Measurements from ENCODE around the gene DNAH12. TPM values are rescaled to one million over a fixed set of nuclear protein-coding genes. Genes with fewer than 3 reads are reported as not detected.

The DNAH12 gene
- total RNA-seq, 1 experiment from 2014 or later, result 0.07 TPM

DNA sequence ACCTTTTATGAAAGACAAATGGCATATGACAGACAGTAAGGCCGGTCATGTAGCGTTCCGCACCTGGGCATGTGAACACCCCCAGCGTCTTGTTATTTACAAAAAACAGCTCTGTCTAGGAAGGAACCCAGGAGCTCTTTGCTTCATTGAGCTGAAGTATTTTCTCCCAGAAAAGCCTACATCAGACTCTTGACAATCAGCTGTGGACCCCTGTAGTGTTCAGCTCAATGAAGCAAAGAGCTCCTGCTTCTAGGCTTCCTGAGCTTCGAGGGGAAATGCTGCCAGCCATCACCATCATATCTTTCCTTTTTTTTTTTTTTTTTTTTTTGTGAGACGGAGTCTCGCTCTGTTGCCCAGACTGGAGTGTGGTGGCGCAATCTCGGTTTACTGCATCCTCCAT, 255.7 kb downstream of the DNAH12 start:
- intact Hi-C loops (cut with micrococcal nuclease), result no loop called here
- H3K27me3 ChIP-seq (ENCODE audit: low read length), result no peaks in the 10 kb centered on the region
- ATAC-seq (no peak), DNase-seq (no peak)
- no peaks in the 10 kb centered on the region for H3K9me3 ChIP-seq (ENCODE audit: low read length)
- no peak overlapping the region for H3K4me3 ChIP-seq (ENCODE audit: low read length)
- H3K27ac ChIP-seq (ENCODE audit: low read length), result no peak overlapping the region
- H3K4me1 ChIP-seq (ENCODE audit: insufficient read depth, low read length), result no peaks in the 10 kb centered on the region
- H3F3A ChIP-seq (ENCODE audit: low read length, unreplicated experiment), result no peaks in the 10 kb centered on the region
- no peaks in the 10 kb centered on the region for H3K9me2 ChIP-seq (replicated peaks; ENCODE audit: low read length)
- H3K79me2 ChIP-seq (ENCODE audit: low read length), result no peaks in the 10 kb centered on the region
- H2AFZ ChIP-seq (ENCODE audit: low read length), result no peak overlapping the region
- ChIA-PET CTCF (no interaction called here), POLR2A (ENCODE audit: unreplicated experiment) (interaction anchor here (0.6 to 0.7 kb wide), 2 partner anchors 52 to 517 kb away, joined by 3 to 26 read pairs; no protein-coding TSS in a partner anchor)
- no peak overlapping the region for H3K9ac ChIP-seq (ENCODE audit: low read length)
- H4K20me1 ChIP-seq (ENCODE audit: low read length), result no peaks in the 10 kb centered on the region
- TF ChIP-seq EZH2 (IDR thresholded peaks at IDR 0.05; ENCODE audit: low read length, unreplicated experiment) (no peak), EZH2phosphoT487 (IDR thresholded peaks at IDR 0.05; ENCODE audit: borderline replicate concordance, low read length) (no peak)
- TF ChIP-seq, protein P1, sequence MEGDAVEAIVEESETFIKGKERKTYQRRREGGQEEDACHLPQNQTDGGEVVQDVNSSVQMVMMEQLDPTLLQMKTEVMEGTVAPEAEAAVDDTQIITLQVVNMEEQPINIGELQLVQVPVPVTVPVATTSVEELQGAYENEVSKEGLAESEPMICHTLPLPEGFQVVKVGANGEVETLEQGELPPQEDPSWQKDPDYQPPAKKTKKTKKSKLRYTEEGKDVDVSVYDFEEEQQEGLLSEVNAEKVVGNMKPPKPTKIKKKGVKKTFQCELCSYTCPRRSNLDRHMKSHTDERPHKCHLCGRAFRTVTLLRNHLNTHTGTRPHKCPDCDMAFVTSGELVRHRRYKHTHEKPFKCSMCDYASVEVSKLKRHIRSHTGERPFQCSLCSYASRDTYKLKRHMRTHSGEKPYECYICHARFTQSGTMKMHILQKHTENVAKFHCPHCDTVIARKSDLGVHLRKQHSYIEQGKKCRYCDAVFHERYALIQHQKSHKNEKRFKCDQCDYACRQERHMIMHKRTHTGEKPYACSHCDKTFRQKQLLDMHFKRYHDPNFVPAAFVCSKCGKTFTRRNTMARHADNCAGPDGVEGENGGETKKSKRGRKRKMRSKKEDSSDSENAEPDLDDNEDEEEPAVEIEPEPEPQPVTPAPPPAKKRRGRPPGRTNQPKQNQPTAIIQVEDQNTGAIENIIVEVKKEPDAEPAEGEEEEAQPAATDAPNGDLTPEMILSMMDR (conservative IDR thresholded peaks at IDR 0.05; ENCODE audit: low read depth, low read length), result no peak
- no peak overlapping the region for H3K4me2 ChIP-seq (ENCODE audit: low read length)
- no peaks in the 10 kb centered on the region for H3K36me3 ChIP-seq (ENCODE audit: low read depth, low read length)
- no TSS peak for BruUV-seq (replicated peaks)

DNA sequence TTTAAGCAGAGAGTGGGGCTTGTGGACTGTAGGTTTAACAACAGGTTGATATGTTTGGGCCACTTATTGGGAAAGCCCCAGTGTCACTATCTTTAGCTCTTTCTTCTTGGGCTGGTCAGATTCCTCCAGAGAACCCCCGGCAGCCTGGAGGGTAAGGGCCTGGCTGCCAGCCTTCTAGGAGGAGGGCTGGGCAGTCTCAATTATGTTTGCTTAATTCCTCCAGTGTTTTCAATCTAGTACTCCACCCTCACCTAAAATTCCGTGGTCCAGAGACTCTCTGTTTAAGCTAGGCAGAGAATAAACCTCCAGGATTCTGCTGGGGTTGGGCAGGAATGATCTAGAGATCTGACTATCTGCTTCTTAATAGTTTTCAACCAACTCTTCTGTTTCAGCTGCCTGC, 256.9 kb downstream of the DNAH12 start:
- no peaks in the 10 kb centered on the region for H3K27me3 ChIP-seq (ENCODE audit: low read length)
- H3K4me3 ChIP-seq (ENCODE audit: low read length), result no peak overlapping the region
- CTCF ChIA-PET, result no interaction called here
- no peaks in the 10 kb centered on the region for H3K4me1 ChIP-seq (ENCODE audit: insufficient read depth, low read length)
- TF ChIP-seq, protein P1 (conservative IDR thresholded peaks at IDR 0.05; ENCODE audit: low read depth, low read length), result no peak
- TF ChIP-seq EZH2phosphoT487 (IDR thresholded peaks at IDR 0.05; ENCODE audit: borderline replicate concordance, low read length), result no peak
- TF ChIP-seq EZH2 (IDR thresholded peaks at IDR 0.05; ENCODE audit: low read length, unreplicated experiment), result no peak
- intact Hi-C loops (cut with micrococcal nuclease), result no loop called here
- no peak overlapping the region for H3K27ac ChIP-seq (ENCODE audit: low read length)
- H3K4me2 ChIP-seq (ENCODE audit: low read length), result no peak overlapping the region
- H3K9ac ChIP-seq (ENCODE audit: low read length), result no peak overlapping the region
- H2AFZ ChIP-seq (ENCODE audit: low read length), result no peak overlapping the region
- H4K20me1 ChIP-seq (ENCODE audit: low read length), result no peaks in the 10 kb centered on the region
- POLR2A ChIA-PET (ENCODE audit: unreplicated experiment), result interaction anchor here (0.5 kb wide), 1 partner anchor 16 kb away, joined by 10 read pairs; no protein-coding TSS in a partner anchor
- BruUV-seq (replicated peaks), result no TSS peak
- ATAC-seq (peak; percentile 22; the same call in 1 of the 2 replicates), DNase-seq (no peak)
- H3K36me3 ChIP-seq (ENCODE audit: low read depth, low read length), result no peaks in the 10 kb centered on the region
- no peaks in the 10 kb centered on the region for H3K79me2 ChIP-seq (ENCODE audit: low read length)
- no peaks in the 10 kb centered on the region for H3F3A ChIP-seq (ENCODE audit: low read length, unreplicated experiment)
- no peaks in the 10 kb centered on the region for H3K9me2 ChIP-seq (replicated peaks; ENCODE audit: low read length)
- no peaks in the 10 kb centered on the region for H3K9me3 ChIP-seq (ENCODE audit: low read length)

DNA sequence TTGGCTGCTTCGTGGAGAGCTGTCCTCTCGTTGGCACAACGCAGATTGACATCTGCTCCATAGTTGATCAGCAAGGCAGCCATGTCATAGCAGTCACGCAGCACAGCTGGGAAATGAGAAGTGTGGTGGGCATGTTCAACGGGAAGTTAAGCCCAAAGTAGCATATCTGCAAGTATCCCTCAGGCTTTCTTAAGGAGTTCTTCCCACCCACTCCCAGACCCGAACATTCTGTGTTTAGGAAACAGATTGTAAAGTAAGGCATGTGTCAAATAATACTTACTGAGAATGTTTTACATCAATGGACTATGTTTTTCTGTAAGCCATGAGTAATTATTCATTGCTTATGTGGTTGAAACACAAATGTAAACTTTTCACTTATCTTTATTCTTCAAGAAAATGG, 260.8 kb downstream of the DNAH12 start:
- TF ChIP-seq EZH2 (IDR thresholded peaks at IDR 0.05; ENCODE audit: low read length, unreplicated experiment) (no peak), EZH2phosphoT487 (IDR thresholded peaks at IDR 0.05; ENCODE audit: borderline replicate concordance, low read length) (no peak)
- TF ChIP-seq, protein P1 (conservative IDR thresholded peaks at IDR 0.05; ENCODE audit: low read depth, low read length), result no peak
- ChIA-PET POLR2A (ENCODE audit: unreplicated experiment) (no interaction called here), CTCF (no interaction called here)

More for the DNA sequence above, 260.8 kb downstream of the DNAH12 start:
- Histone ChIP-seq H3K4me2 (ENCODE audit: low read length) (no peak overlapping the region), H3K79me2 (ENCODE audit: low read length) (no peaks in the 10 kb centered on the region), H4K20me1 (ENCODE audit: low read length) (no peaks in the 10 kb centered on the region), H3K36me3 (ENCODE audit: low read depth, low read length) (no peaks in the 10 kb centered on the region), H3K4me1 (ENCODE audit: insufficient read depth, low read length) (peaks cover 8% of the 10 kb centered on the region), H2AFZ (ENCODE audit: low read length) (no peak overlapping the region), H3K27me3 (ENCODE audit: low read length) (no peaks in the 10 kb centered on the region), H3K9me2 (replicated peaks; ENCODE audit: low read length) (no peaks in the 10 kb centered on the region), H3F3A (ENCODE audit: low read length, unreplicated experiment) (no peaks in the 10 kb centered on the region), H3K4me3 (ENCODE audit: low read length) (no peak overlapping the region), H3K9me3 (ENCODE audit: low read length) (no peaks in the 10 kb centered on the region), H3K9ac (ENCODE audit: low read length) (no peak overlapping the region), H3K27ac (ENCODE audit: low read length) (no peak overlapping the region)
- ATAC-seq (no peak), DNase-seq (no peak)
- BruUV-seq (replicated peaks), result no TSS peak
- intact Hi-C loops (cut with micrococcal nuclease), result no loop called here
